WI38 (cell line): ENCODE data around the gene PRSS33.

ENCODE experiments used
- H3K4me3 ChIP-seq: 2 replicates; pipeline ENCODE4 v1.5.1; 2011; ENCODE audit warnings: low read depth, mild to moderate bottlenecking, control low read depth, low read length
- CTCF ChIP-seq: IDR thresholded peaks from 2 replicates; pipeline ENCODE4 v1.5.1; 2012; ENCODE audit warnings: low read depth, mild to moderate bottlenecking, control low read depth, low read length

The PRSS33 gene

GRCh38 chr16:2755158-2755557, 32.2 kb downstream of the PRSS33 start:
- no peak for TF ChIP-seq CTCF

GRCh38 chr16:2753733-2754020, 33.7 kb downstream of the PRSS33 start:
- no peak for TF ChIP-seq CTCF
- H3K4me3 ChIP-seq = peak overlapping the region; percentile 82

More at GRCh38 chr16:2755158-2755557, 32.2 kb downstream of the PRSS33 start:
- peak overlapping the region; percentile 82 for H3K4me3 ChIP-seq

- H3K4me3 ChIP-seq = peak overlapping the region; percentile 82
- no peak for TF ChIP-seq CTCF
Observed at GRCh38 chr16:2752850-2753732, 34.3 kb downstream of the PRSS33 start.

GRCh38 chr16:2752035-2752849, 35.1 kb downstream of the PRSS33 start, which contains the start of gene SRRM2:
SRRM2 (plus strand) TSS chr16:2752638; CDS start chr16:2756365, 3,727 bp downstream.
- H3K4me3 ChIP-seq = peak within 1 kb of the TSS; percentile 82
- no peak for TF ChIP-seq CTCF

- no peak for TF ChIP-seq CTCF
- H3K4me3 ChIP-seq = peak overlapping the region; percentile 82
Observed at GRCh38 chr16:2751577-2752034, 35.8 kb downstream of the PRSS33 start.

GRCh38 chr16:2749936-2750335, 37.4 kb downstream of the PRSS33 start:
- H3K4me3 ChIP-seq = no peak overlapping the region
- no peak for TF ChIP-seq CTCF

GRCh38 chr16:2749476-2749875, 37.9 kb downstream of the PRSS33 start:
- no peak for TF ChIP-seq CTCF
- no peak overlapping the region for H3K4me3 ChIP-seq
